HG02973 (cell line): ENCODE data around the gene PLCH1.
"Not testable (repeated sequence)": the region's sequence is repeated elsewhere in the genome, so short reads cannot be mapped to it uniquely, and the experiment has no call there.

Source experiments
- ATAC-seq: cut with Tn5 transposase; IDR thresholded peaks from one replicate; pipeline ENCODE4 v1.9.1; 2021; ENCODE audit warnings: moderate library complexity; ENCODE audit not compliant: unreplicated experiment

Gene PLCH1

DNA sequence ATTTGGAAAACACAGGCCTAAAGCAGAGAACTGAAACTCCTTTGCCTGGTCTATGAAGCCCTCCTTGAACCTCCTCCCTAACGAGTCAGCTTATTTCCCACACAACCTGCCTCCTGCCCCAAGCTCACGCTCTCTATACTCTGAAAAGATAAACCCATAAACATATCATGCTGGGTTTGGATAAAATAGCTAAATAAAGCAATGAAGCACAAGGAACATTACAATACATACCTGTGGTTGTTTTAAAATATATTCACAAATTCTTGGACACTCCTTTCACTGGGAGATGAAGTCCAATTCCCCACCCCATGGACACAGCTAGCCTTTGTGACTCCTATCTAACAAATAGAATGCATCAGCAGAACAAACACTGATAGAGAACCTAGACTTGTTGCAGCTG is 98.2 kb downstream of the PLCH1 start:
- no peak for ATAC-seq

DNA sequence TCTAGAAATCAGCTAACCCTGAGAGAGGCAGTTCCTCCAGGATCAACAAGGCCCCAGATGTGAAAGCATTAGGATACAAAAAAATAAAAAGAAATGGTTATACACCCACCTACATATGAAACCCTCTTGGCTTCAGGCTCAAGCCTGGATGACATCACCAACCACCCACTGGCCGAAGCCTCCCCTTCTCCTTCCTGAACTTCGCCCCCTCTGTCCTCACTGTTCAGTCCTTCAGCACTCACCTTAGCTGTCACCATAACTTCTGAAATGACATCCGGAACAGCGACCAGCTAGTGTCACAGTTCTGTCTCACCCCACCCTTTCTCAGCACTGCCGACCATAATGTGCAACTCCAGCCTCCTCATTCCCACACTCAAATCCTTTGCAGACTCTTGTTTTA is 98.7 kb downstream of the PLCH1 start:
- no peak for ATAC-seq

DNA sequence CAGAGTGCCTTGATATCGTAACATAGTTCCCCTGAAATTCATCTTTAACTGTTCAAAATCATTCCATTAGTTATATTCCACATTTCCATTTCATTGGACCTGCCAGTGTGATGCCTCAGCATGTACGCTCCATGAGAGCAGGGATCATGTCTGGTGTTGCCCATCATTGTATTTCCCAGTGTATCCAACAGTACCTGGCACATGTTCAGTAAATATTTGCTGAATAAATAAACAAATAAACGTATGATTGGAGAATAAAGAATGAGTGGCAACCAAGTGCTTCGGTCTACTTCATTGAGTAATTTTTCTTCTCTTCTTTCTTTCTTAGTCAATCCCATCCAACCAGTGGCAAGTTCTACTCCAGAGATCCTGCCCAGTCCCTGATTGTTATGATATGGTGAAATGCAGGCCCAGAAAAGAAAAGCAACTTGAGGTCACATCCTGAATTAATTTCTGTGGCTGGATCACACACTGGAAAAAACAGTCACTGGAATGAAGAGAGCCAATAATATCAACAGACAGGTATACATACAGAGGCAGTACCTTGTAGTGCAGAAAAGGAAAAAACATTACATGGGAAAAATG is 101.2 kb downstream of the PLCH1 start:
- no peak for ATAC-seq

DNA sequence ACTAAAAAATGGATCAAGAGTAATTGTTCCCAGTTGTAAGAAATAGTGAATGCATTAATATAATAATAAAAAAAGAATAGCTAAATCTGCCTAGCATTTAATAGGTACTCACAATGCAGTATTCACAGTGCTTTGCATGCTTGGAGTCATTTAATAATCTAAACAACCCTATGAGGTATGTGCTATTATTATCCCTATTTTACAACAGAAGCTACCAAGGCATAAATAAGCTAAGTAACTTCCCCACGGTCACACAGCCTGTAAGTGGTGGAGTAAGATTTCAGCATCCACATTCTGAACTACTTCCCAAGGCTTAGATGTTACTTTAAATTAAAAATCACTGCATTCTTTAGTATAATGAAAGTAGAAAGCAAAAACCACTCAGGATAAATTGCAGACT is 102.9 kb downstream of the PLCH1 start:
- ATAC-seq = no peak

DNA sequence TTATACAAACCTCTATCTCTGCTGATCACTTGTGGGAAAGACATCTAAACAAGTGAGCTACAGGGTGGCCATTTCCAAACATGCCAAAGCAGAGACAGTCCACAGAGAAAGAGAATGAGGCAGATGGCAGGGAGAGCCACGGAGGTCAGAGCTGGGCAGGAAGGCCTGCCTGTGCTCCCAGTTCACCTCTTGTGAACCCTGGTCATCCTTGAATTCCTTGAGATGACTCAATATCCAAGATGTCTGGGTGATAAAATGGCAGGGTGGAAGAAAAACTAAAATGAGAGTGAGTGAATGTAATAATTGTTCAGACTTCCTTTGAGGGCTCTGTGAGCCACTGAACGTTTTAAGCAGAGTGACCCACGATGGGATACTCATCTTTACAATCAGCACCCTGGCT is 104.8 kb downstream of the PLCH1 start:
- ATAC-seq = no peak

DNA sequence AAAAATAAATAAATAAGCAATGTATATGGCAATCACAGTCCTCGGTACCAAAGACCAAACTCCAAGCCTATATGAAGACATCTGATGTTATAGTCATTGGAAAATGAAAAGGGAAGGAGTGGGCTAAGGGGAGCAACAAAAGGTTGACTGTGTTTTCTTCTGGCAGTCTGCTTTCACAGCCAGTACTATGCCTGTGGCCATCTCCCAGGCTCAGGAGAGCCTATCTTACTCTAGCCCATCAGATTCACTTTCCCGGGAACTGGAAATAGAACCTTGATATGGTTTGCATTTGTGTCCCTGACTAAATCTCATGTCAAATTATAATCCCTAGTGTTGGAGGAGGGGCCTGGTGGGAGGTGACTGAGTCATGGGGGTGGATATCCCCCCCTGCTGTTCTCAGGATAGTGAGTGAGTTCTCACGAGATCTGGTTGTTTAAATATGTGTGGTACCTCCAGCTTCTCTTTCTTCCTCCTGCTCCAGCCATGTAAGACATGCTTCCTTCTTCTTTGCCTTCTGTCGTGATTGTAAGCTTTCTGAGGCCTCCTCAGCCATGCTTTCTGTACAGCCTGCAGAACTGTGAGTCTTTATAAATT is 105.3 kb downstream of the PLCH1 start:
- no peak for ATAC-seq

DNA sequence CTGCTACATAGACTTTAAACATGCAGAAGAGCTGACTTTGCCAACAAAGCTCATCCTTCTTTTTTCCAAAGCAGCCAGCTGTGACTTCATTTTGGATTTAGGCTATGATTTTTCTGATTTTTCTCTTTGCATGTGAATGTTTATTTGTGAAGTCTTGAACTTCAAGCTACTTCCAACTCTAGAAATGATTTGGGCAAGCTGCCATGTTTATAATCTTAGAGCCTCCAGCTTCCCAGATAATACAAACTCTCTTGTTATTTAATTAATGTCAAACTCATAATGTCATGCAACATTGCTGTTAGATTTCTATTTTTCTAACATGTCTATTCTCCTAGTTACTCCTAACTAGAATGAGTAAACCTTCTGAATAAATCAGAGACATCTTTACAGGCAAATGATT is 106.4 kb downstream of the PLCH1 start:
- not testable (repeated sequence) for ATAC-seq

DNA sequence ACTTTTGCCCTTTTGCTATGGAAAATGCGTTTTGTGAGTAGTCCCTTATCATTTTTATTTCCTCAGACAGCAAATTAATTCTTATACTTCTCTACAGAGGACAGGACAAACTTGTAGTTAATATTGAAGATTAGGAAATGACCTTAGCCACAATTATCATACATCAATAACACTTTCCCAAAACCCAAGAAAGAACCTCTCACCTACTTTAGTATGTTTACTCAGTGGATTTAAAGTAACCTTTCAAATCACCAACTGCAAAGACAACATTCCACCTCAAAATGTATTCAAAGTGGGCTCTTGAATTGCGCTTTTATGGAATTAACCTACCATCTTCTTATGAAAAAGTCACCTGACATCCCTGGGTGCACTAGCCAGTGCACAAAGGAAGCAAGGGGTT is 107.3 kb downstream of the PLCH1 start:
- no peak for ATAC-seq

DNA sequence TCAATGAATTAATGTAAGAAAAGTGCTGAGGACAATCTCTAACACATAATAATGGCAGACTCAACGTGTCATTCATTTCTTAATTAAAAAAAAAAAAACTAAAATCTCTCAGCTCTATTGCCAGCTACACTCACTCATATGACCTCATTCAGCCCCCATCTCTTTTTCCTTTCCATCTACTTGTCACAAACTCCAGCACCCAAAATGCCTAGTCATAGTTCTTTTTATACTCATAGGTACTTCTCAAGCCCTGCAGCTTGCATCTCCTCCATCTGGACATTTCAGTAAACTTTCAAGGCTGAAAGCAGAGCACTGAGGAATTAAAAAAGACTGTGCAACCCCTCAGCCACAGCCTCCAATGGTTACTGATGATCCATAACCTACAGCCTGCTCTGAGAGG is 109.8 kb downstream of the PLCH1 start:
- ATAC-seq = no peak

DNA sequence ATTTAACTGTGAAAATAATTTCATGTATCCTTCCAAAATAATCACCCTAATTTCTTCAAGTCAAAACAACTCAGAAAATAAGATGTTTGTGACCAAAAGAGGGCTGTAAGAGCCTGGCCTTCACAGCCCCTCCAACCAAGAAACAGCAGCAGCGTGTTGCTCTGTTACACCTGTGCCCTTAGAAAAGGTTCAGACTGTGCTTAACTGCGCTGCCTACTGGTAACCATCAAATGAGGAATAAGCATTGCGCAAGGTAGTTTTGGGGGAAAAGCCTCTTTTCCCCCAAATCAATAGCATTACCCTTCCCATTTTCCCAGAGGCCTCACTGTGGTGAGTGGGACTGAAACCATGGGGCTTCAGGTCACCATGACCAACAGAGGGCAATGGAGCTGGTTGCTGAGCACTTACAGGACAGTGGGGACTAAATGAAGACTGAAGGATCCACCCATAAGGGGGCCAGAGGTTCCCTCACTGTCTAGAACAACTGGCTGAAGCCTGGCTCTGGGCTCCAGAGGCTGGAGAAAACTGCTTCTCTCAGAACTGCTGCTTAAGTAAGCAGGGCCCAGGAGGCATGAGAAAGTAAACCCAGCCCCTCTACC is 110.7 kb downstream of the PLCH1 start:
- no peak for ATAC-seq

DNA sequence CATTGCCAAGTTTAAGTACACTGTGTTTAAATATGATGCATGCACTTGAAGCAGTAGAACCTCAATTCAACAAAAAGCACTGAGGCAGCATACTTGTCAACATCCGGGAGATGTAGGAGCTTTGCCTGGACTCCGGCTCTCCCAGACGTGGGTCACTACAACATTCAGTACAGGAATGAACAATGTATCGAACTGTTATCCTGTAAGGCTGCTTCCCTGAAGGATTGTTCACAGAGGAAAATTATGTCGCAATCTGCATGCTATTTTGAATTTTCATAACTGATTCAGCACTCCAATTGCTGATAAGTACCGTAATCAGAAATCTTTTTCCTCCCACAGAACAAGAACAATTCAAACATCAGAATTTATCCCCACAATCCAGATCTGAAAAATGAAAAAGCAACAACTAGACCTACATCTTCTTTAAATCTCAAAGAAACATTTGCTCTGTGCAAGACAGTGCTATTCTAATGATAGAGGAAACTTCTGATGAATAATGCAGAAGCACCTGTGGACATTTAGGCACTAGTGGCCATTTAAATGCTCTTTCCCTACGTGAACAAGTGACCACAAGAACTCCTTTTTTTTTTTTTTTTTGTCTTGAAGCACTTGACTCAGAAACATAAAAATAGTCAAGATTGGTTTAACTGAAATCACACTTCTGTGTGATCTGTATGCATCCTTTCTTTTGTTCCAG is 113.4 kb downstream of the PLCH1 start:
- ATAC-seq = no peak

DNA sequence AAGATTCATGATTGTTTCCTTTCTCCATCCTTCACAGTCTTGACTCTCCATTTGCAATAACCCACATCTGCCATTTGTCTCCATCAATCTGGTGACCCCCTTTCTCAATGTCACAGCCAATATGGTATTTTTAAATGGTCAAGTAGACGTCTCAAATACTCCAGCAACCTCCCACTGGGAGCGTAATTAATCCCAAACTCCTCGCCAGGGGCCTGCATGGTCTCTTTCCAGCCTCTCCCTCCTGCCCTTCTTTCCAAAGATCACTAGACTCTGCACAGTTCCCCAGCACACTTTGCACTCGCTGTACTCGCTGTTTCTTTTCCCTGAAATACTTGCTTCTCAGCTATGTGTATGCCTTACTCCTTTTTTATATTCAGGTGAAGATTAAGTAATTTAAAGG is 115.3 kb downstream of the PLCH1 start:
- ATAC-seq = no peak

DNA sequence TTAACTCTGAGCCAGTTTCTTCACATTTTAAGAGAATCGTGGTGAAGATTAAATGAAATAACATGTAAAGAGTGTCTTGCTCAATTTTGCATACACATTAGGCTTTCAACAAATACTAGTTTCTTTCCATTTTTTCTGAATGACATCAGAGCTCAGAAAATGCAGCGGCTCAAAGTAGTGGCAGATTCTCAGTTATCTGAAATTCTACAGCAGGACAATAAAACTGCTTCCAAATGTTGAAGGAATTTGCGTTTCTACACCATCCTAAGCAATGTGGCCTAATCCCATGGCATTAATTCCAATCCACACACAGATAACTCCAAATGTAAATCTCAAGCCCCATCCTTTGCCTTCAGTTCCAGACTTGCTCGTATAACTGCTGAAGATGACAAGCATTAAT is 115.8 kb downstream of the PLCH1 start:
- no peak for ATAC-seq

DNA sequence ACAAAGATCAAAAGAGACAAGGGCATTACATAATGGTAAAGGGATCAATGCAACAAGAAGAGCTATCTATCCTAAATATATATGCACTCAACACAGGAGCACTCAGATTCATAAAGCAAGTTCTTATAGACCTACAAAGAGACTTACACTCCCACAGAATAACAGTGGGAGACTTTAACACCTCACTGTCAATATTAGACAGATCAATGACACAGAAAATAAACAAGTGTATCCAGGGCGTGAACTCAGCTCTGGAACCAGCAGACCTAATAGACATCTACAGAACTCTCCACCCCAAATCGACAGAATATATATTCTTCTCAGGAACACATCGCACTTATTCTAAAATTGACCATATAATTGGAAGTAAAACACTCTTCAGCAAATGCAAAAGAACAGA is 122.2 kb downstream of the PLCH1 start:
- ATAC-seq = not testable (repeated sequence)

DNA sequence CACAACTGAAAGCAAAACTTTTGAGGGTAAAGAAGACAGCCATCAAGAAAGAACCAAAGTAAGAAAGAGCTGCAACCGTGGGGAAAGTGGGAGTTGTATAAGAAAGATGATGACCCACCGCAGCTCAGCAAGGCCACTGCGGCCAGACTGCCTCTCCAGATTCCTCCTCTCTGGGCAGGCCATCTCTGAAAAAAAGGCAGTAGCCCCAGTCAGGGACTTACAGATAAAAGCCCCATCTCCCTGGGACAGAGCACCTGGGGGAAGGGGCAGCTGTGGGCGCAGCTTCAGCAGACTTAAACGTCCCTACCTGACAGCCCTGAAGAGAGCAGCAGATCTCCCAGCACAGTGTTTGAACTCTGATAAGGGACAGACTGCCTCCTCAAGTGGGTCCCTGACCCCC is 124.3 kb downstream of the PLCH1 start:
- not testable (repeated sequence) for ATAC-seq

DNA sequence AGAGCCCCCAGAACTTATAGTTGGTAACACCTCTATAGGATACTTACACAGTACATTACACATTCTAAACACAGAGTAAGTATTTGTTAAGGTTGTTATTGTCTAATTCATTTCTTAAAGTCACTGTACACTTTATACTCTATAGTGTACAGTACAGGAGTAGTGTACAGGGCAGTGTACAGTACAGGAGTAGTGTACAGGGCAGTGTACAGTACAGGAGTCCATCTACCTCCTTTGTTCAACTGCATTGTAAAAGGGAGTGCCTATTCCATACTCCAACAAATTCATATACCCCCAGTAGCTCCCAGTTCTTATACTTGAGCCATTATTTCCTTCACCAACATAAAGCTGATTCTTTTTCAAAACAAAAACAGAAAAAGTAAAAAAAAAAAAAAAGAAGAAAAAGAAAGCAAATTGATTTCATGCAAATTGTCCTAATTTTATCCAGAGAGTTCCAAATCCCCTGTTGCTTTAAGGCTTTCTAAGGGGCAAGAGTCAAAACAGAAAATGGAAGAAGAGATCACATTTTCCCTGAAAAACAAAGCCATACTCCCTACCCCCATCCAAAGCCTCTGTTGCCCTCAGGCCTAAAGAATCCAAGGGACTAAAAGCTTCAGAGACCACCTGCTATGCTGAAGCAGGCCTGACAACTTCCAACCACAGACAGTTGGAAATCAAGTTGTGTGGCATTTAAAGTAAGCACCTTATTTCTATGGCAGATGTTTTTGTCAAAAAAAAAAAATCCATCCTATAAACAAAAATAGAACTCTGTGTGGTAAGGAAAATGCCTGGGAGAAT is 125.6 kb downstream of the PLCH1 start:
- ATAC-seq = no peak

DNA sequence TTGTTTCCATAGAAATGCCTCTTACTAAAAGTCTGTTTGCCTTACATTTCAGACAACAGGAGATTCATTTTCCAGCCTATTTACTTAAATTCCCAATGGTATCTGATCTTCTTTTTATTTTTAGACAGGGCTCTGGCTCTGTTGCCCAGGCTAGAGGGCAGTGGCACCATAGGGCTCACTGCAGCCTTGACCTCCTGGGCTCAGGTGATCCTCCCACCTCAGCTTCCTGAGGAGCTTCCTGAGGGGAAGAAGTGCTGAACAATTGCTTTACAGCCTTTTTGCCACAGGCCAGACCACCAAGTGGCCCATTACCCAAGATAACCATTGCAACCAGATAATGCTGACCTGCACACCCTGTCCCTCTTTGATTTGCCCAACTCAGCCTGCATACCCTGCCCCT is 126.3 kb downstream of the PLCH1 start:
- no peak for ATAC-seq

DNA sequence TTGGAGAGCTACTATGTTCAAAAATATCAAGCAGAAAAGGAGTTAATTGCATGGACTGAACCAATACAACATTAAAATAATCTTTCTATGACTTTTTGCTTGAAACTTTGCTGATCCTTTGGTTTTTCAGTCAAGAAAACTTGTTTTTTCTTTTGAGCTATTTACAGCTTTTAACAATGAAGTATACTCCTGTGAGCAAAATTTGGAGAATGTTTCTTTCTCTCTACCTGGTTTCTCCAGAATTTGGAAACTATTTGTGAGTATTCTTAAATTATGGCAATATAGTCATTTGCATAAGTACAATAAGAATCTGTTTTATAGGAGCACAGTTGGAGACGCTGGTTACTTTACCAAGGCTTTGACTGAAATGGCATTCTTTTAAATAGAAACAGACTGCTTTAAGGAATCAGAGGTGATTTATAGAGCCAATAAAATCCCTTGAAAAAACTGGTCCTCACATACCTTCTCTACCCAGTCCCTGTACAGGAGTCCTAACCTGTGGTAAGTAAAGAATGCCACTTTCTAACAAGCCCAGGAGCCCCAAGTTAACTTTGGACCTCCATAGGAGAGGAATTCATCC is 127.4 kb downstream of the PLCH1 start:
- ATAC-seq = no peak

DNA sequence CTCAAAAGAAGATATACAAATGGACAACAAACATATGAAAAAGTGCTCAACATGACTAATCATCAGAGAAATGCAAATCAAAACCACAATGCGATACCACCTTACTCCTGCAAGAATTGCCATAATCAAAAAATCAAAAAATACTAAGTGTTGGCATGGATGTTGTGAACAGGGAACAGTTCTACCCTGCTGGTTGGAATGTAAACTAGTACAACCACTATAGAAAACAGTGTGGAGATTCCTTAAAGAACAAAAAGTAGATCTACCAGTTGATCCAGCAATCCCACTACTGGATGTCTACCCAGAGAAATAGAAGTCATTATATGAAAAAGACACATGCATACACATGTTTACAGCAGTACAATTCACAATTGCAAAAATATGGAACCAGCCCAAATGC is 129.7 kb downstream of the PLCH1 start:
- not testable (repeated sequence) for ATAC-seq

DNA sequence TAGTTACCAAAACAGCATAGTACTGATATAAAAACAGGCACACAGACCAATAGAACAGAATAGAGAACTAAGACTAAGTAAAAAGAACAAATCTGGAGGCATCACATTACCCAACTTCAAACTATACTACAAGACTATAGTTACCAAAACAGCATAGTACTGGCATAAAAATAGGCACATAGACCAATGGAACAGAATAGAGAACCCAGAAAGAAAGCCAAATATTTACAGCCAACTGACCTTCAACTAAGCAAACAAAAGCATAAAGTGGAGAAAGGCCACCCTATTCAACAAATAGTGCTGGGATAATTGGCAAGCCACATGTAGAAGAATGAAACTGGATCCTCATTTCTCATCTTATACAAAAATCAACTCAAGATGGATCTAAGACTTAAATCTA is 130.5 kb downstream of the PLCH1 start:
- not testable (repeated sequence) for ATAC-seq

DNA sequence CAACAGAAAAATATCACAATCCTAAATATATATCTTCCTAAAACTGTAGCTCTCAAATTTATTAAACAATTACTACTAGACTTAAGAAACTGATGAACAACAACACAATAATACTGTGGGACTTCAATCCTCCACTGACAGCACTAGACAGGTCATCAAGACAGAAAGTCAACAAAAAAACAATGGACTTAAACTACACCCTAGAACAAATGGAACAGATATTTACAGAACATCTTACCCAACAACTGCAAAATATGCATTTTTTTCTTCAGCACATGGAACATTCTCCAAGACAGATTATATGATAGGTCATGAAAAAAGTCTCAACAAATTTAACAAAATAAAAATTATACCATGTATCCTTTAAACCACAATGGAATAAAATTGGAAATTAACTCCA is 133.4 kb downstream of the PLCH1 start:
- no peak for ATAC-seq
